ENCODE data around the gene CORO1C. TPM values are rescaled to one million over a fixed set of nuclear protein-coding genes. Genes with fewer than 3 reads are reported as not detected.
A peak's percentile ranks its signal among the peaks of the same experiment; 100 is the strongest.

Gene CORO1C
- total RNA-seq, 1 donor from 2014 or later = 59.6 TPM

- intact Hi-C loops (cut with micrococcal nuclease) = no loop called here
- Histone ChIP-seq H3K36me3 (peaks cover 22% of the 10 kb centered on the region), H3K27me3 (ENCODE audit: low read depth) (no peaks in the 10 kb centered on the region), H3K27ac (replicated peaks) (peak overlapping the region; percentile 12), H3K9me3 (replicated peaks) (no peaks in the 10 kb centered on the region), H3K4me1 (peaks cover 93% of the 10 kb centered on the region), H3K4me3 (no peak overlapping the region)
- no peak for DNase-seq
- TF ChIP-seq, protein P1, sequence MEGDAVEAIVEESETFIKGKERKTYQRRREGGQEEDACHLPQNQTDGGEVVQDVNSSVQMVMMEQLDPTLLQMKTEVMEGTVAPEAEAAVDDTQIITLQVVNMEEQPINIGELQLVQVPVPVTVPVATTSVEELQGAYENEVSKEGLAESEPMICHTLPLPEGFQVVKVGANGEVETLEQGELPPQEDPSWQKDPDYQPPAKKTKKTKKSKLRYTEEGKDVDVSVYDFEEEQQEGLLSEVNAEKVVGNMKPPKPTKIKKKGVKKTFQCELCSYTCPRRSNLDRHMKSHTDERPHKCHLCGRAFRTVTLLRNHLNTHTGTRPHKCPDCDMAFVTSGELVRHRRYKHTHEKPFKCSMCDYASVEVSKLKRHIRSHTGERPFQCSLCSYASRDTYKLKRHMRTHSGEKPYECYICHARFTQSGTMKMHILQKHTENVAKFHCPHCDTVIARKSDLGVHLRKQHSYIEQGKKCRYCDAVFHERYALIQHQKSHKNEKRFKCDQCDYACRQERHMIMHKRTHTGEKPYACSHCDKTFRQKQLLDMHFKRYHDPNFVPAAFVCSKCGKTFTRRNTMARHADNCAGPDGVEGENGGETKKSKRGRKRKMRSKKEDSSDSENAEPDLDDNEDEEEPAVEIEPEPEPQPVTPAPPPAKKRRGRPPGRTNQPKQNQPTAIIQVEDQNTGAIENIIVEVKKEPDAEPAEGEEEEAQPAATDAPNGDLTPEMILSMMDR (IDR thresholded peaks at IDR 0.05; ENCODE audit: borderline replicate concordance) = no peak
These were observed 33.4 kb downstream of the CORO1C start for GRCh38 chr12:108697905-108698304.

DNA sequence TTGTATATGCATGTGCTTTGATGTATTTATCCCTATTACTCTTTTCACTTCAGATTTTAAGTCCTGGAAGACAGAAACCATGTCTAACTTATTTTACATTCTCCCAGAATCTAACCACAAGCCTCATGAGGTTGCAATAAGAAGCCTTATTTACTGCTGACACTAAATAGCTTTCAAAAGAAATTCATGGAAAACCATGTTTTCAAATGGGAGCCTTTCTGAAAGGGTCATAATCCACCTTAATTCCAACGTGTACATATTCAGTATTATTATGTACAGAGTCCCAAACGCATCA, 34.4 kb downstream of the CORO1C start:
- intact Hi-C loops (cut with micrococcal nuclease) = no loop called here
- TF ChIP-seq, protein P1 (IDR thresholded peaks at IDR 0.05; ENCODE audit: borderline replicate concordance) = no peak
- peaks cover 22% of the 10 kb centered on the region for H3K36me3 ChIP-seq
- H3K4me1 ChIP-seq = peaks cover 93% of the 10 kb centered on the region
- no peak for DNase-seq
- peak overlapping the region; percentile 58 for H3K27ac ChIP-seq (replicated peaks)
- no peaks in the 10 kb centered on the region for H3K27me3 ChIP-seq (ENCODE audit: low read depth)
- H3K4me3 ChIP-seq = no peak overlapping the region
- H3K9me3 ChIP-seq (replicated peaks) = no peaks in the 10 kb centered on the region

DNA sequence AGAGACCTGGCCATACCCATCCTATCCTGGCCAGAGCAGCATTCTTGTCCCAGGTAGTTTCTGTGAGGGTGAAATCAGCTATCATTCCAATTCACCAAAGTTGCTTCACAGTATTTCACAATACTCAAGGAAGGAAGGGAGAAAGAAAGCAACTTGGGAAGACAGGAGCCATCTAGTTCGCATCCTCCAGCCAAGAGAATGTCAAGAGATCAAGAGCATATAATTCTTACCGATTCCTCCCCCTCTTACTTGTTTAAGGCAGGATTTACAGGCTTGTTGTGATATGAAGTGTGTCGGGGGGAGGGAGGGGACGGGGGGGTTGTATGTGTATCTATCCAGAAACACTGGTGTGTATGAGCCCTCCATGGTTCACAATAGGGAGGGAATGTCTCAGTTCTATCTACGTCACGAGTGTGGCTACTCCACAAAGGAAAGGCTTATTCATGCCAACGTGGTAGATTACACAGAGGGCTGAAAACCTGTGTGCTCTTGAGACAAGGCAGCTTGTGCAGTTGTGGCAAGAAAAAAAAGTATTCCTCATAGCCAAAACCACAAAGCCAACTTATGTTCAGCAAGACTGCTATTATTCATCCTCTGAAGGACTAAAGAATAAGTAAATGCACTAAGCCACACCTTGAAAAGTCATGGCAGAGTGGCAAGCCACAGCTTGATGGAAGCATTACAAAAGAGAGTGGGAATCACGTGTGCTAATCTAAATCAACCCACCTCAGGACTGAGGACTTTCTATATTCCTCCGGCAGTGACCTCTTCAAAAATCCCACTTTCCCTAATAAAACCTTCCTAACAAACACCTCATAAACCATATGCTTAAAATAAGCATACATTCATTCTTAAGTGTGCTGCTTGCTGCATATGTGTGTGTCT, 35.0 kb downstream of the CORO1C start:
- no peaks in the 10 kb centered on the region for H3K27me3 ChIP-seq (ENCODE audit: low read depth)
- H3K27ac ChIP-seq (replicated peaks) = peak overlapping the region; percentile 58
- H3K4me3 ChIP-seq = no peak overlapping the region
- H3K4me1 ChIP-seq = peaks cover 92% of the 10 kb centered on the region
- intact Hi-C loops (cut with micrococcal nuclease) = no loop called here
- no peak for DNase-seq
- no peaks in the 10 kb centered on the region for H3K9me3 ChIP-seq (replicated peaks)
- peaks cover 22% of the 10 kb centered on the region for H3K36me3 ChIP-seq
- TF ChIP-seq, protein P1 (IDR thresholded peaks at IDR 0.05; ENCODE audit: borderline replicate concordance) = no peak

DNA sequence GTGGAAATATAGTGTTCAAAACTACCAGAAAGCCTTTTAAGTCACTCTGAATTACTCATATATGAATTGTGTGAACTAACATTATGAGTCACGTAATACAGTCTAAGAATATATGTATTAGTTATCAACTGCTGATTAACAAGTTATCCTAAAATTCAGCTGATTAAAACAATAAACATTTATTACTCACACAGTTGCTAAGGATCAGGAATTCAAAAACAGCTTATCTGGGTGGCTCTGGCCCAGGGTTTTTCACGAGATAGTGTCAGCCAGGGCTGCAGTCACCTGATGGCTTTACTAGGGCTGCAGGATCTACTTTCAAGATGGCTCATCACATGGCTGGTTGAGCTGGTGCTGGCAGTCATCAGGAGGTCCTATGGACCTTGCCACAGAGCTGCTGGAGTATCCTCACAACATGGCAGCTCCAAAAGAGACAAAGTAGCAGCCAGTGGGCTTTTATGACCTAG, 36.5 kb downstream of the CORO1C start:
- intact Hi-C loops (cut with micrococcal nuclease) = loop anchor here (5.0 kb wide), 1 partner anchor 32 kb away; no protein-coding TSS in a partner anchor
- peak overlapping the region; percentile 96 for H3K27ac ChIP-seq (replicated peaks)
- H3K4me1 ChIP-seq = peaks cover 92% of the 10 kb centered on the region

GRCh38 chr12:108693751-108694150, 37.6 kb downstream of the CORO1C start:
- no peak for DNase-seq
- Histone ChIP-seq H3K27ac (replicated peaks) (peak overlapping the region; percentile 96), H3K27me3 (ENCODE audit: low read depth) (no peaks in the 10 kb centered on the region), H3K4me1 (peaks cover 92% of the 10 kb centered on the region), H3K4me3 (no peak overlapping the region), H3K36me3 (peaks cover 2% of the 10 kb centered on the region), H3K9me3 (replicated peaks) (no peaks in the 10 kb centered on the region)
- TF ChIP-seq, protein P1 (IDR thresholded peaks at IDR 0.05; ENCODE audit: borderline replicate concordance) = no peak
- intact Hi-C loops (cut with micrococcal nuclease) = loop anchor here (5.0 kb wide), 1 partner anchor 34 kb away; no protein-coding TSS in a partner anchor

More for the DNA sequence above, 36.5 kb downstream of the CORO1C start:
- H3K36me3 ChIP-seq = peaks cover 10% of the 10 kb centered on the region
- H3K9me3 ChIP-seq (replicated peaks) = no peaks in the 10 kb centered on the region
- no peak for DNase-seq
- TF ChIP-seq, protein P1 (IDR thresholded peaks at IDR 0.05; ENCODE audit: borderline replicate concordance) = no peak
- no peaks in the 10 kb centered on the region for H3K27me3 ChIP-seq (ENCODE audit: low read depth)
- H3K4me3 ChIP-seq = no peak overlapping the region
